Hypothalamus (tissue), 51 donors: Measurements from ENCODE around the gene SHISA5.
"Not testable (repeated sequence)": the region's sequence is repeated elsewhere in the genome, so short reads cannot be mapped to it uniquely, and the experiment has no call there.

Source experiments
- DNase-seq, 51 donors: peaks; one replicate each; lab custom pipeline; 2025; lab: John Stamatoyannopoulos, UW

The SHISA5 gene

GRCh38 chr3:48480891-48481290, 23.1 kb downstream of the SHISA5 start:
- DNase-seq = not testable (repeated sequence)

GRCh38 chr3:48478626-48479555, 25.1 kb downstream of the SHISA5 start:
- no peak for DNase-seq

GRCh38 chr3:48477959-48478520, 25.9 kb downstream of the SHISA5 start:
- DNase-seq = no peak

- no peak for DNase-seq
Measured at GRCh38 chr3:48476426-48477053, 27.4 kb downstream of the SHISA5 start.

GRCh38 chr3:48475188-48475587, 28.8 kb downstream of the SHISA5 start:
- DNase-seq = no peak

- no peak for DNase-seq
Measured at GRCh38 chr3:48474619-48475018, 29.4 kb downstream of the SHISA5 start.

- DNase-seq = not testable (repeated sequence)
Measured at GRCh38 chr3:48474031-48474430, 29.9 kb downstream of the SHISA5 start.

GRCh38 chr3:48473617-48473952, 30.4 kb downstream of the SHISA5 start:
- no peak for DNase-seq

GRCh38 chr3:48472923-48473616, 30.9 kb downstream of the SHISA5 start:
- DNase-seq = peak in 50 of 51 donors; percentile 36 to 92 (median 78)

GRCh38 chr3:48472673-48472922, 31.4 kb downstream of the SHISA5 start:
- peak in 7 of 51 donors; percentile 51 to 88 (median 53) for DNase-seq

GRCh38 chr3:48470286-48470685, 33.7 kb downstream of the SHISA5 start:
- DNase-seq = no peak

GRCh38 chr3:48469046-48469915, 34.7 kb downstream of the SHISA5 start:
- DNase-seq = peak in 17 of 51 donors; percentile 19 to 49 (median 32)

- DNase-seq = no peak
Measured at GRCh38 chr3:48468329-48468731, 35.6 kb downstream of the SHISA5 start.

- DNase-seq = no peak
Measured at GRCh38 chr3:48467473-48468267, 36.3 kb downstream of the SHISA5 start.

GRCh38 chr3:48467110-48467454, 36.9 kb downstream of the SHISA5 start:
- no peak for DNase-seq

- DNase-seq = peak in 9 of 51 donors; percentile 12 to 62 (median 35)
Measured at GRCh38 chr3:48466386-48467109, 37.4 kb downstream of the SHISA5 start.

GRCh38 chr3:48465531-48466378, 38.2 kb downstream of the SHISA5 start:
- DNase-seq = peak; percentile 75 to 99 (median 96)

- DNase-seq = no peak
Measured at GRCh38 chr3:48465237-48465530, 38.8 kb downstream of the SHISA5 start.
